Spleen (tissue), 7 donors: ENCODE results near the gene BPTF.

Source experiments
- CTCF ChIP-seq, 11 experiments: fragments of 200-600 bp in 7 of 11; fragments of 450-650 bp in 4 of 11; sonication (generic) in 4 of 11; IDR thresholded peaks in 8 of 11; conservative IDR thresholded peaks in 3 of 11; 1 replicate in 7 of 11; 2 replicates in 4 of 11; pipeline versions ENCODE4 v1.4.0 to v1.8.0; 2016 to 2021; ENCODE audit warnings: antibody characterized with exemption in 11 of 11, inconsistent platforms in 4 of 11, mild to moderate bottlenecking in 1 of 11
- POLR2A ChIP-seq, 3 donors: fragments of 450-650 bp; IDR thresholded peaks; one replicate each; pipeline ENCODE4 v1.5.1; 2017; ENCODE audit warnings: antibody characterized with exemption in 3 of 3, mild to moderate bottlenecking in 1 of 3
- POLR2AphosphoS5 ChIP-seq, 3 donors: sonication (generic); formaldehyde crosslinking; IDR thresholded peaks; one replicate each; pipeline ENCODE4 v1.5.1; 2017; ENCODE audit warnings: antibody characterized with exemption in 3 of 3
- donor health status: DM: no; HTN: no; CAD: no; lungs with moderate emphysema.
- donor health status: DM: no; HTN: no; CAD: no.
- donor health status: DM: no; HTN: no; CAD: no.

DNA sequence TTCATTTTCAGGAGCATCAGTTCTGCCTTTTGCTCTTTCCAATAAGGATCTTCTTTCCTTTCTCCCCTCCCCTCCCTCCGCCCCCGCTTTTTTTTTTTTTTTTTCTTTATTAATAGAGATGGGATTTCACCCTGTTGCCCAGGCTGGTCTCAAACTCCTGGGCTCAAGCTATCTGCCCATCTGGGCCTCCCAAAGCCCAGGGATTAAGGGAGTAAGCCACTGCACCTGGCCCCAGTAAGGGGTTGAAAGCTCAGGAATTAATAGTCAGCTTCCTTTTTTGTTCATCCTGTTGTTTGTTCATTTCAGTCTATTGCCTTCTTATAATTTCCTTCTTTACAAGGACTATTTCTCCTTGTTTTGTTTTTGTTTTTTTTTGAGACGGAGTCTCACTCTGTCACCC lies 178.9 kb downstream of the BPTF start:
- no peak for TF ChIP-seq CTCF (IDR thresholded peaks at IDR 0.05 in 8 of 11, conservative IDR thresholded peaks at IDR 0.05 in 3 of 11)
- no peak for TF ChIP-seq POLR2A (IDR thresholded peaks at IDR 0.05)
- no peak for TF ChIP-seq POLR2AphosphoS5 (IDR thresholded peaks at IDR 0.05)
